HG03139 (cell line): ENCODE measurements around the gene PAXX.

ENCODE experiments used
- ATAC-seq: cut with Tn5 transposase; IDR thresholded peaks from one replicate; pipeline ENCODE4 v1.9.1; 2021; ENCODE audit not compliant: unreplicated experiment

PAXX gene

DNA sequence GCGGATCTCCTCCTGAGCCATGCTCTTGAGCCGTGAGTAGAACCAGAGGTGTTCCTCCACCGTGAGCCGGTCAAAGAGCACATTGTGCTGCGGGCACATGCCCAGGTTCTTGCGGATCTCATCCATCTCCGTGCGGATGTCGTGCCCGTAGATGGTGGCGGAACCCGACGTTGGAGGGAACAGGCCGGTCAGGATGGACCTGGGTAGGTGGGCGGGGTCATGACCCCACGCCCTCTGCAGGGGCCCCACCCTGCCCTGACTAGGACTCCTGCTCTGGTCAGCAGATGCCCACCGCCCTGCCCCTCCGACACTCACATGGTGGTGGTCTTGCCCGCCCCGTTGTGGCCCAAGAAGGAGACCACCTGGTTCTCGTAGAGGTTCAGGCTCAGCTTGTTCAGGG lies 23.8 kb downstream of the PAXX start:
- ATAC-seq: no peak

GRCh38 chr9:137016436-137016835 lies 24.2 kb downstream of the PAXX start:
- no peak for ATAC-seq

DNA sequence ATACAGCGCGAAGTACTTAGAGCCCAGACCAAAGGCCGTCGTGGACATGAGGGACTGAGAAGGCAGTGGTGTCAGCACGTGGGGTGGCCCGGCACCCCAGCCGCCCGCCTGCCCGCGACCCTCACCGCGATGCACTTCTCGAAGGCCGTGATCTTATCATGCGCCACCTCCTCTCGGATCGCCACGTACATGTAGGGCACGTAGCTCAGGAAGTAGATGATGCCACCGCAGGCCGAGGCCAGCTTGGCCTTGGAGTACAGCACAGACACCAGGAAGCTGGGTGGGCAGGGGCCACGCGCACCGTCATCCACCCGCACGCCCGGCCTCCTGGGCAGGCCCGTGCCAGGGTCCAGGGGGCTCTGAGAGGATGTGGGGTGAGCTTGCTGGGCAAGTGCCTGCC lies 24.8 kb downstream of the PAXX start:
- ATAC-seq: no peak

- ATAC-seq: no peak
Measured at GRCh38 chr9:137017791-137018497, 25.7 kb downstream of the PAXX start.

DNA sequence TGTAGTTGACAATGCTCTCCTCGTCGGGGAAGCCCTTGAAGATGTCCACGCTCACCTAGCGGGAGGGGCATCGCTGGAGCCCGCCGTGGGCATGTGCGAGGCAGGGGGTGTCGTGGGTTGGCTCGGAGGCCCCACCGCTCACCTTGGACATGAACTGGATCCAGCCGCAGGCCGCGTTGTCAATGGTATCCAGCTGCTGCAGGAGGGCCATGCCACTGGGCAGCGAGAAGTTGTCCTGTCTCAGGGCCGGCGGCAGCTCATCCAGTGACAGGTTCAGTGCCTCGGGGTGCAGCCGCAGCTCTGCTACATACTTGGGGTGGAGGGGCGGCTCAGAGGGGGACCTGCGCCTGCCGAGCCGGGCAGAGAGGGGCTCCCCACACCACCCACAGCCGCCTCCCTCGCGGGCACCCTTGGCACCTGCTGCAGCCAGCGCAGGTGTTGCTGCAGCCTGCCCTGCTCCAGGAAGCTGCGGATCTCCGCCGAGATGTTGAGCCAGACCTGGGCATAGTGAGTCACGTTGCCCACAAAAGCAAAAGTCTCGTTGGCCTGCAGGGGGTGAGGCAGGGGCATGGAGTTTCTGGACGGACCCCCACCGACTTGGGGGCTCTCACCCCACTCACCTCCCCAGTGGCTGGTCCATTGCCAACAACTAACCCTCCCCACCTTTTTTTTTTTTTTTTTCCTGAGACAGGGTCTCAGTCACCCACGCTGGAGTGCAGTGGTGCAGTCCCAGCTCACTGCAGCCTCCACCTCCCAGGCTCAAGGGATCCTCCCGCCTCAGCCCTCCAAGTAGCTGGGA lies 26.7 kb downstream of the PAXX start:
- no peak for ATAC-seq

DNA sequence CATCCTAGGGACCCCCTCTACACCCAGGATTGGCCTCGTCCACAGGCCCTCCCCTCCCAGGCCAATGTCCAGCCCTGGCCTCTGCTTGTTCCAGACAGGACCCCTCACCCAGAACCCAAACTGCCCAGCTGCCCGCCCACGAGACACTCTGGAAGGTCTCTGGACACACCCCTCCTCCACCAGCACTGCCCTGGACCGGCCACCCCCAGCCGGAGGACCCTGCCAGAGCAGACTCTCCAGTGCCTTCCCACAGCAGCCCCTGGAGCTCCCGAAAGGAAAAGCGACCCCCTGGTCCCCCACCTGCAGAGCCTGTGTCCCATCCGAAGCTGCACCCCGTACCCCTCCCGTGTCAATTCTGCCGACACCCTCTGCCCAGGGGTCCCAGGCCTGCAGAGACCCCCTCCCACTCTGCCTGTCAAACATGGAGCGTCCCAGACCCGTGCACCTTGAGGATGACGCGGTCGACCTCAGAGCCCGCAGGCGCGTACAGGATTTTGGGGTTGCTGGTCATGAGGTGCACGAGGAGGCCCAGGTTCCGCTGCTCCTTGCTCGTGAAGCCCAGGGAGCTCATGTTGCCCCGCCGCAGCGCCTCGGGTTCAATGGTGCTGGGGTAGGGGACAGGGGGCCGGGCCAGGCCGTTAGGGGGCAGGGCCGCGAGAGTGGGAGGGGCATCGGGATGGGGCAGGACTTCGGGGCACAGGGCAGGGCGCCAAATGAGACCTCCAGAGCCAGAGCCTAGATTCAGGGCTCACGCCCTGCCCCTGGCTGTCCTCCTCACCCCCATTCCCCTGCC lies 27.9 kb downstream of the PAXX start:
- no peak for ATAC-seq

DNA sequence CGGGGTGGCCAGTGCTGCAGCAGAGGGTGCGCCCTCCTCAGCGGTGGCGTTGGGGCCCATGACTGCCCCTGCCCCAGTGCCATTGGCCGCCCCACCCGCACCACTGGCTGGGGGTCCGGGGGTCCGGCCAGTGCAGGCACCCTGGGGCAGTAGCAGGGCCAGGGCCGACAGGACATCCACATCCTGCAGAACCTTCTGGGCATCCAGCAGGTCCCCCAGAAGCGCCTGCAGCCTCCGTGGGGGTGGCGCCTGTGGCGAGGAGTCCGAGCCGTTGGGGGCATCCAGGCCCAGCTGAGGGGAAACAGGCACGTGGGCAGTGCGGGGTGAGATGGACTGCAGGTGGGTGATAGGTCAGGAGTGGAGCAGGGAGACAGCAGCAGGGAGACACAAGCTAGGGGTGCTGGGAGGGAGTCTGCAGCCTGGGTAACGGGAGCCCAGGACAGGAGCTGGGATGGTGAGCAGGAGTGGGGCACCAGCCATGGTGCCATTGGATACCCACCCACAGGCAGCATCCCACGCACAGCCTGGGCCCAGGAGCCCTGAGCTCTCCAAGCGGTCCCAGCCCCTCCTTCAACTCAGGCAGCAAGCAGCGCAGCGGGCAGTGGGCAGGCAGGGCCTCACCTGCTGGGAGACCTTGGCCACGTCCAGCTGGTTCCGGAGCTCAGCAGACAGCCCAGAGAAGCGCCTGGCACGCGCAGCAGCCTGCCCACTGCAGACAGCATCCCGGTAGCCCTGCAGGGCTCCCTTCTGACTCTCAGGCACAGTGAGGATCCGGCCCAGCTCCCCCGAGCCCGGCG lies 28.7 kb downstream of the PAXX start:
- ATAC-seq: no peak

- no peak for ATAC-seq
Measured at GRCh38 chr9:137021568-137021978, 29.4 kb downstream of the PAXX start.

- ATAC-seq: no peak
Measured at GRCh38 chr9:137021979-137022661, 29.9 kb downstream of the PAXX start.

DNA sequence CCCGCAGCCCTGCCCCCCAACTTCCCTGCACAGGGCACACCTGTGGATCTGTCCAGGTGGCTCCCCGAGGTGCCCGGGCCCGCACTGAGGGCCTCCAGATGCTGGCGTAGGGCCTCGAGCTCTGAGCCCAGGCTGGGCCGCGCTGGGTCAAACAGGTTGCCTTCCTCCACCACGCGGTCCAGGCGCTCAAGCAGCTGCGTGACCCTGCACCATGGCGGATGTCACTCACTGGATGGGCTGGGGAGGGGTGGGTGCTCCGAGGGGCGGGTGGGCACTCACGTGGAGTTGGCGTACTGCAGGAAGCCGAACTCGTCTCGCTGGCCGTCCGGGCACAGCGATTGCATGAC lies 30.4 kb downstream of the PAXX start:
- ATAC-seq: no peak

- no peak for ATAC-seq
Measured at GRCh38 chr9:137023157-137023556, 30.9 kb downstream of the PAXX start.

DNA sequence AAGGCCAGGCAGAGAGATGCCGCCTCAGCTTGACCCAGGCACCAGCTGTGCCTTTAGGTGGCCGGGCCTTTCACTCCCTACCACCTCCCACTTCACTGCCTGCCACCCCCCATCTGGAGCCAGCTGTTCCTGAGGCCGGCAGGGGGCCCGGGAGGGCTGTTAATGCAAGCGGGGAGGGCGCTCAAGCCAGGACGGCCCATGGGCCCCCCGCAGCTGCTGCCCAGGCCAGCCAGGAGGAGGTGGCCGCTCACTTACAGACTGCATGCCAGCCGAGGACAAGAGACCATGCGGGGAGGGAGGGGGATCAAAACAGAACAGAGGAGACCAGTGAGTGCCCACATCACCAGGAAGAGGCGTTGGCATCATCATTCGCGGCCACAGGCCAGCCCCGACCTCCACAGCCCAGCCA lies 31.4 kb downstream of the PAXX start:
- no peak for ATAC-seq

- ATAC-seq: no peak
Measured at GRCh38 chr9:137025517-137025966, 33.3 kb downstream of the PAXX start.

DNA sequence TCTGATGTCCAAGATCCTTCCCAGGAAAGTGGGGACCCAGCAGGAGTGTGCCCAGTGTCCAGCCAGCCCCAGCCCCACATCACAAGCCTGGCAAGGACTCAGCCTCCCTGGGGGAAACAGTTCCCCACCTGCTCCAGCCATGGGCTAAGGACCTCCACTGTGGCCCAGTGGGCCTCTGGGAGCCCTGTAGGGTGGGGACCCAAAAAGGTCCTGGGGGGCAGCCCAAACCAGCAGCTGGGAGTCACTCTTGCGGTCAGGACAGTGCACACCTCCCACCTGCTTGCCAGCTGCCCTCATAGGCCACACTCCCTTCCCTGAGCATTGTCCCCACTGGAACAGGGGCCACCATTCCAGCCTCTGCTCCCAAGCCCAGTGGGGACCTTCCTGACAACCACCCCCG lies 34.2 kb downstream of the PAXX start:
- no peak for ATAC-seq

- no peak for ATAC-seq
Measured at GRCh38 chr9:137026828-137027227, 34.6 kb downstream of the PAXX start.

DNA sequence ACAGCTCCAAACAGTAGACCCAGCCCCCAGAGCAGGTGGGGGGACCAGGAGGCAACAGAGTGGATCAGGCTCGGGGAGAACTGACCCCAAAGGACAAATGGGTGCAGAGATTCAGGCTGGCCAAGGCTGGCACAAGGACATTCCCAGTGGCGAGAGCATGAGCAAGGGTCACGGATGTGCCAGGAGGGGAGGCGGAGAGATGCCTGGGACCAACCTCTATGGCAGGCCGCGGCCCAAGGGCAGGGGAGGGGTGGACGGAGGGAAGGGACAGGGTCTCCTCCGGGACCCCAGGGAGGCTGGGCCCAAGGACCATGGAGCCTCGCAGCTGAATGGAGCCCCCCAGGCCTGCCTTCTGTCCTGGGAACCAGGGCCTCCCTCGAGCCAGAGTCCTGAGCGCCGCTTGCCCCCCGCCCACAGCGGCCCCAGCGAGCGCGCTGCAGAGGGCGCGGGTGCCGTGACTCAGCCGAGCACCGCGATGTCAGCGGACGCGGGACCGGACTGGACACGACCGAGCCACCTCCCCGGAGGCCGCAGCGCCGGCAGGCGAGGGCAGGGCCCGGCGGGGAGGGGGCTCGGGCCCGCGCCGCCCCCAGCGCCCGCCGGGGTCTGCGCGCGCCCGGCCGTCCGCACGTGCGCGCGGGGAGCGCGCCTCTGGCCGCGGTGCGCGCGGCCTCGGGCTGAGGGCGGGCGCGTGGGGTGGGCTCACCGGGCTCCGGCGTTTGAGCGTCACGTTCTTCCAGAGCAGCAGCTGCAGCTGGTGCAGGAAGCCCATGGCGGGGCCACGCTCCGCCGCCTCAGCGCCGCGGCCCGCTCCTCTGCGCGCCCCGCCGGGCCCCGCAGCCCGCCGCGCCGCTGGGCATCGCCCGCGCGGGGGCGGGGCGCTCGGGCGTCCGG lies 35.4 kb downstream of the PAXX start, which contains the start of gene ABCA2:
TSS of gene ABCA2 (minus strand) at position 869 of the 894 bp plus-strand sequence. CDS start at position 772, 97 bp downstream.
- no peak for ATAC-seq

GRCh38 chr9:137028263-137029057 lies 36.2 kb downstream of the PAXX start:
- no peak for ATAC-seq
